Measurements from ENCODE around the gene RBFA. TPM values are rescaled to one million over a fixed set of nuclear protein-coding genes. Genes with fewer than 3 reads are reported as not detected.

The RBFA gene
- total and polyA plus RNA-seq, 2 experiments from 2014 or later = 21.4 to 29.4 TPM

Other genes with a start within 250 kb of the RBFA start
- not detected in 2 replicates for gene KCNG2, start 236.5 kb upstream of the RBFA start, total RNA-seq
- gene KCNG2, start 236.5 kb upstream of the RBFA start, polyA plus RNA-seq = 0.81 TPM in 1 of 2 replicates, not detected in the other
- gene SLC66A2, start 82.8 kb upstream of the RBFA start, total RNA-seq = 23.4 and 31.1 TPM in 2 replicates
- gene SLC66A2, start 82.8 kb upstream of the RBFA start, polyA plus RNA-seq = 36.5 and 36.9 TPM in 2 replicates
- 55.2 and 58.7 TPM in 2 replicates for gene HSBP1L1, start 69.8 kb upstream of the RBFA start, total RNA-seq
- 81.9 and 82.0 TPM in 2 replicates for gene HSBP1L1, start 69.8 kb upstream of the RBFA start, polyA plus RNA-seq
- 54.2 and 71.9 TPM in 2 replicates for gene TXNL4A, start 45.9 kb upstream of the RBFA start, total RNA-seq
- gene TXNL4A, start 45.9 kb upstream of the RBFA start, polyA plus RNA-seq = 227 and 254 TPM in 2 replicates
- gene ADNP2, start 74.8 kb downstream of the RBFA start, total RNA-seq = 17.7 and 19.8 TPM in 2 replicates
- gene ADNP2, start 74.8 kb downstream of the RBFA start, polyA plus RNA-seq = 5.3 and 7.6 TPM in 2 replicates
- 11.7 and 11.8 TPM in 2 replicates for gene PARD6G, start 213.1 kb downstream of the RBFA start, total RNA-seq
- gene PARD6G, start 213.1 kb downstream of the RBFA start, polyA plus RNA-seq = 8.2 and 12.1 TPM in 2 replicates